ENCODE measurements around the gene BTNL2.
"Not testable (repeated sequence)": the region's sequence is repeated elsewhere in the genome, so short reads cannot be mapped to it uniquely, and the experiment has no call there.

Gene BTNL2

DNA sequence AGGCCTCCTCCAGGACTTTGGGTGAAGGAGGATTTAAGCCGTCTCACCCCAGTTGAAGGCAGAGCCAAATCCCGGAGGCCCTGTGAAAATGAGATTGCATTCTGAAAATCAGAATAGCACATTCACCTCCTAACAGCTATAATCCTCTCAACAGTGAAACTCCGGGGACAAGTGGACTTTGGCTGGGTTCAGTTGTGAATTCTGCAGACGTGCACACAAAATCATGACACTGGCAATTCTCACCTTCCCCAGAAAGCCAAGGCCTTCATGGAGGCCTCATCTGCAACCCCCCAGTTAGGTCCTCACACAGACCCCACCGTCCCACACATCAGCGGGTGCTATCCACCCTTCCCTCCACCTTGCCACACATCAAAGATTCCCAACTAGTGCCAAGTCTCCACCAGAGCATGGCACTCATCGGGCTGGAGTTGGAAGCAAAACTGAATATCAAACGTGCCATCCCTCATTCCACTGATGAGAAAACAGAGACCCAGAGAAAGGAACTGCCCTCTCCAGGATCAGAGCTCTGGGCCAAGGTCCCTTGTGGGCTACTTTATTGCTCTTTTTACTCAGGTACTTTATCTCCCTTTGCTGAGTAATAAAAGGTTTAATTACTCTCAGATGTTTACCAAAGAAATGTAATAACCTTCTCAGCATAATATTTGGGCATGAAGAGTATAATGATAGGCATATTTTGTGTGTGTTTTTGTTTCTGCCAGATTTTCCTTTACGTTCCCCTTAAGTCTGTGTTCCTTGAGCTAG is 4.8 kb upstream of the BTNL2 start:
- no peak for DNase-seq

DNA sequence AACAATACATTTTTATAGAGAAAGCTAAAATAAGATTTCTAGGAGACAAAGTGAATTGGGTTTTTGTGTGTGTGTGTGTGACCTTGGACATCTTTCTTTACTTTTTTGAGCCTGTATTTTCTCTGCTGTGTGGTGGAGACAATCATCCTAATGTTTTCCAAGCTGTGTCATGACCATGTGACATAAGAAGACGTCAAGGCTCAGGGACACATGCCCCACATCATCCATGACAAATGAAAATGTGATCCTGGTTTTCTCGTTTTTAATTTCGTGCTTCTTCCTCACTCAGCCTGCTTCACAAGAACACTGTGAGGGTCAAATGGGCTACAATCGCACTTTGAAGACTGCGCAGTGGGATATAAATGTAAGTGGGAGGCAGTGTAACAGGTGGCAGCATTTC is 3.9 kb upstream of the BTNL2 start:
- no peak for DNase-seq

DNA sequence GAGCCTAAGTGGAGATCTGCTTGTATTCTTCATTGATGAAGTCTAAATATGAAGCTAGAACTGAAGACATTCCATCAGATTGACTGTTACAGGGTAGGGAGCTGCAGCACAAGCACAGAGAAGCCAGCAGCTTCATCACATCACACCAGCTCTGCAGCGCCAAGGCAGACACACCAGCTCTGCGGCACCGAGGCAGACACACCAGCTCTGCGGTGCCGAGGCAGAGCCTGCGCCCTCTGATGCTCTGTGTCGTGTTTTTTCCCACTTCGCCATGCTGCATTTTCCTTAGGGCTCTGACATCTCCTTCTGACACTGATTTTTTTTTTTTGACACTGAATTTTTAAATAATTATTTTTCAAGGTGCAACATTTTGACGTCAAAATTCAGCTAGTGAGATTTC is 784 bp downstream of the BTNL2 start:
- no peak for DNase-seq

DNA sequence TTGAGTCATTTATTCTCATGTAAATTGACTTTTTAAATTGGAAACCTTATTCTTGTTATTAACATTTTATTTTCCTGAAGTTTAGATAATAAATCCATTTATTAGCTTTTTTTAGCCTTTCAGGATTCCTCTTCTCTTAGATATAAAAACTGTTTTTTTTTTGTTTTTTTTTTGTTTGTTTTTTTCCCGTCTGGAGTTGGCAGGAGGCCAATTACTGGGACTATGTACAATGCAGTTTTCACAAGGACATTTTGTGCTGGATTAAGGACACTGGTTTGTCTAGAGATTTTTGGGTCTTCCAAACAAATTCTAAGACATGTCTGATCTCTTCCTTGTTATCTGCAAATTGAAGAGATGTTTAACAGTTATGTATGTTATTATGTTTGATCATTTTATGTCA is 1.3 kb downstream of the BTNL2 start:
- DNase-seq: no peak

DNA sequence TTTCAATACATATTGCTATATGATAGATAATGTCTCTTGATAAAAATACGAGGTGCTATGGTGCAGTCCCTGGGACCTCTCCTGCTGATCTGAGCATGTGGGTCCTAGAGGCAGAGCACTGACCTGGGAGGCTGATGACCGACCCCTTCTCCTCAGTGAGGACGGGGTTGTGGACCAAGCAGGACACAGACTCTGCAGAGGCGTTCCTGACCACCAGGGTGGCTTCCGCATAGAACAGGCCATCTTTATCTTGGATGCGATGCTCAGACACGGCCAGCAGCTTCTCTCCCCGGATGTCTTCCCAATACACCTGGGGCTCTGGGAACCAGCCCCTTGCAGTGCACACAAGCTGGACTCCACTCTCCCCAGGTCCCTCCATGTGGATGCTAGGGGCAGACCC is 4.2 kb downstream of the BTNL2 start:
- DNase-seq: no peak

DNA sequence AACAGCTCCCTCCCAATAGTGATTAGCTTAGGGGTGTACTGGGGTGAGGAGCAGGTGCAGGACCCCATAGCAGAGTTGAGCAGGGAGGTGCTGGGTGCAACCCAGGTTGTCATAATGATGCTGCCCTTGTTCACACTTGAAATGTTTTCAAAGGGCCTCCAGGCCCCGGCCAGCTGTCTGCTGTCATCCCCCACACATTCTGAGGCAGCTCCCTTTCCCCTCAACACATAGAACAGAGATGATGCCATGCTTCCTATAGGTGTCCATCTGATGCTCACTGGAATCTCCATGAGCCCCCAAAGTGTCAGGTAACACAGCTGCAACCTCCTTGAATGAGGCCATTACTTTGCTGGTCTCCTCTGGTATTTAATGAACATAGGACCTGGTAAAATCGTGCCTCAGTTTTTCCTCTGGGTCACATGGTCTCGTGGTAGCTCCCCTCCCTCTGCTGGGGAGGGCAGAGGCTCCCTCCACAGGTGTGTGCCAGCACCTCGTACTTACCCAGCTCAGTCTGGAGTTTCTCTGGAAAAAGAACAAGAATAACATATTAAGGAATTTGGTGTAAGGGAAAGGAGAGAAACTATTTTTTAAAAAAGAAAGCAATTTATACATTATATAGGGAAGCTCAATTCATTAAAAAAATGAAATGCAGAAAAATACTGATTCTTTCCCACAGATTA is 5.6 kb downstream of the BTNL2 start:
- DNase-seq: no peak

DNA sequence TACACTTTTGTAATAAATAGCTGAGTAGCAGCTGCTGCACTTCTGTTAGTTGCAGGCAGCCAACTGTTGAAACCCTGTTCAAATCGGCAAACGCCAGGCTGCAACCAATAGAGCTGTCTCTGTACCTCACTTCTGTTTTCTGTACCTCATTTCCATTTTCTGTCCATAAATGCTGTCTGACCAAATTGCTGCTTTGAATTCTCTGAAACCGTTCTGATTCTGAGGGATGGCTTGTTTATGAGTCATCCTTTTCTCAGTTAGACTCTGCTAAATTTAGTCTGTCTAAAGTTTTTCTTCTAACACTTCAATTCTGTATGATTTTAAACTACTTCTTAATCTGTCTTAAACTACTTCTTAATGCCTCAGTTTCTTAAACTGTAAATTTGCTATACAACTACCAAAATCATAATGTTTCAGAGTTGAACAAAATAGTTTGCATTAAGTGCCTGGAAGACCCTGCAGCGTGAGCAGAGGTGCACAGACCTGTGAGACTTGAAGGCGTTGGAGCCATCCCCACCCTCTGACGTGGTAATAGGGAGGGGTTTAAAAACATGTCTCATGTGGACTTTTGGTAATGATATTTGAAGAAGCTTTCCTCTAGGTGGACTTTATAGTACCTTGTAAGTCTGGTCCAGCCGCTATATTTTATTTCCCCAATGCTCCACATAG is 9.6 kb downstream of the BTNL2 start:
- no peak for DNase-seq

DNA sequence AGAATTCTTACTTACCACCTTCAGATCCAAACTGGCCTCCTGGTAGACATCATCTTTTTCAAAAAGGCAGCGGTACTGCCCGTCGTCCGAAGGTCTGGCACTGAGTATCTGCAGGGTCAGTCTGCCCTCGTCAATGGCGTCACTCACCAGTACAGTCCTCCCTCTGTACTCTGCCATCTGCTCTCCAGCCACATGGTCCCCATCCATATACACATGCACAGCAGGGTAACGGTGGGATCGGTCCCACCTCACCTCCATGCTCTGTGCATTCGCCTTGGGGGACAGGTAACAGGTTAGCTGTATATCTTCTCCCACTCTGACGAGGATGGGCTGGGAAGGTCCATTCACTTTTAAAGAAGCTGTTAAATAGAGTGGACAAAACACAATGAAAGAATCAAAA is 11.0 kb downstream of the BTNL2 start:
- no peak for DNase-seq

DNA sequence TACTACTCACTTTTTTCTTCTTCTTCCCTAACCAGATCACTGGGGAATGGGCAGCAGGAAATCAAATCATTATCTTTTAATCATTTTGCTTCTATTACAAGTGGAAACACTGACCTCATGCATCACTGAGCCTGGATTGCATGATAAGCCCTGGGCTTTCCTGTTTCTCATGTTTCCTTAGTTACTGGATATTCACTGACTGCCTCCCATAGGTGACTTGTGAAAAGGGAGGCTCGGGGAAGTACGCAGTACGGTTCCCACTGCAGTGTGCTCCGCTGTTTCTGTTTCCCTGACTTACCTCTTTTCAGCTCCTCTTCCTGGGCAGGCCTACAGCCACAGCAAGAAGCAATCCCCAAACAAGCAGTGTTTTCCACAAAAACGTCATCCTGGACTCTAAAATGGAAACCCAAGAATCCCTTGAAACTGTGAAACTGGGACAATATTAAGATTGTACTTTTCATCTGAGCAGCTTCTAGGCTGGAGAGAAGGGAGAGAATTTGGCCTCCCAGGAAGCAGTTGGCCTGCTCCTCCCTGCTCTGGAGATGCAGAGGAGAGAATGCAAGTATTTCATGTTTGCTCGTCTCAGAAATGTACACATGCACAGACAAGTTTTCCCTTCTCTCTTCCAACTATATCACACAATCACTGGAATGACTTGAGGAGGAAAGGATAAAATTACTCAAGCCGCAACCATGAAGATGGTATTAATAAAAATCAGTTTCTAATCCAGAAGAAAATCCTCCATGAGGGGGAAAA is 13.1 kb downstream of the BTNL2 start:
- DNase-seq: no peak

DNA sequence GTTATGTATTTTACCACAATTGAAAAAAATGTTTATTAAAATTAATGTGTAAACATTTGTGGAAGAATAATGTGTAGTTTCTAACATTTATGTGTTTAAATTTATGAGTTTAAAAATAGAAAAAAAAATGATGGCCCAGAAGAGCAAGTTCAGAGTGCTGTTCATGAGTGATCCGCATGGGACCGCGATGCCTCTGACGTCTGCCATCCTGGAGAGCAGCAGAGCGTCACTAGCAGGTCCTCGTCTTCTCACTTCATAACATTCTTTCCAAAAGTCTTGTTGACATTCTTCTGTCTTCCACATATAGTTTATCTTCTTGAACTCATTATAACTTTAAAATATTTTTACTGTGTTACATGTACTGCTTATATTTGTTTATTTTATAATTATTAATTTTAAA is 15.5 kb downstream of the BTNL2 start:
- no peak for DNase-seq

DNA sequence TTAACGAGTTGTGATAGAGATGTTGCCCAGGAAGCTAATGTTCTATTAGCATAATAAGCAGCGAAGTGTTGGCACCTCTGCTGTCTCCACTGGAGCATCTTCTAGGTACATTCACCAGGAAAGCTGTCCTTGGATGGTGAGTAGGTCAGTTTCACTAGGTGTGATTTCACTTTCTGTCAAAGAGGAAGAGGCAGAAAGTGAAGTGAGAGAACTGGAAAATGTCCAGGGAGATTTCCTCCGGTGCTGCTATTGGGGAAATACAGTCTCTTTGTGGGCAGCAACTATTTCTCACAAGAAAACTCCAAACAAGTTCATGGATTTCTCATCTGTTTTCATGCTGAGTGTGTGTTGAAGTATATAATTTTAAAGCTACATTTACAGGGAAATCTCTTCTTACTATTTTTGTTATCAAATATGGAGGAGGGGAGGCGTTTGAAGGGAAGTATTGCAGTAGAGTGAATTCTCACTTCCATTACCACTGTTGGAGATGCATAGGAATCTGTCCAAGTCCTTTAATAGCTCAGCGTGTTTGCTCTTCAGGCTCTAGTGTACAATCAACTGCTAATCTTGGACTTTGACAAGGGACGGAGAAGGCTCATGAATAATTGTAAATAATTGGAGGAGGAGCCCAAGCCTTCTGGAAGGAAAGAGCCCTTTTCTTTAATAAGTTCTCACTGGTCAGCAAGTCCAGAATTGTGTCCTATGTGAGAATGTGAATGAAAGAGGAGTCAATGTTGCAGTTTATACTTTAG is 19.2 kb downstream of the BTNL2 start:
- DNase-seq: no peak

DNA sequence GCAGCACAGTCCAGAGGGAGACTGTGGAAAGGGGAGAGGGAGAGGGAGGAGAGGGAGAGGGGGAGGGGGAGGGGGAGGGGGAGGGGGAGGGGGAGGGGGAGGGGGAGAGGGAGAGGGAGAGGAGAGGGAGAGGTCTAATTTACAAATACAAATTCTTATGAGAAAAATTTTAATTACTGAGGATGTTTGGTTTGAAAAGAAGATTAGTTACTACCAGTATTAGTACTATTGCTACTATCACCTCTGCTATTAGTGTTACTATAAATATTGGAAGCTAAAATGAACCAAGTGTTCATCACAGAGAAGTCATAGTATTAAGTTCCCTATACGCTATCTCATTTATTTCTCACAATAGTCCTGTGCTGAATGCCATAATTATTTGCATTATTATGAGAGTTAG is 20.9 kb downstream of the BTNL2 start:
- DNase-seq: no peak

DNA sequence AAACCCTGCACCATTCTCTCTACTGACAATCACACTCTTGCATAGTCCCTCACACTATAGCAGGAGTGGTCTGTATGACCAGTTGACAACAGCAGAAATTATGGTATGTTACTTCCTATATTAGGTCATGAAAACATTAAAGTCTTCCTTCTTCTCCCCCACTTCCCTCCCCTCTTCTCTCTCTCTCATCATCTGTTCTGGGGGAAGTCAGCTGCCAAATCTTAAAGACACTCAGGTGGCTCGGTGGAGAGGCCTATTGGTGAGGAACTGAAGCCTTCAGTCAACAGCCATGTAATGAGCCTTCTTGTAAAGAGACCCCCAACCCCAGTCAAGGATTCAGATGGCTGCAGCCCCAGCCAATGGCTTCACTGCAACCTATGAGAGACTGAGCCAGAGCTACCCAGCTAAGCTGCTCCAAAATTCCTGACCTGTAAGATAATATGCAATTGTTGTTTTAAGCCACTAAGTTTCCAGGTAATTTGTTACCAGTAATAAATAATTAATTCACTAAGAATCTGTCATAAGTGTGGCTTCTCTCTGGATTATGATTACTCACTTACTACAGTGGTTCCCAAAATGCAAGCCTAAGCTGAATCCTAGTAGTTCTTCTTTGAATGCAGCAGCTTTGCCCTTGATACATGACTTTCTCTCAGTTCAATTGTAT is 24.1 kb downstream of the BTNL2 start:
- no peak for DNase-seq

DNA sequence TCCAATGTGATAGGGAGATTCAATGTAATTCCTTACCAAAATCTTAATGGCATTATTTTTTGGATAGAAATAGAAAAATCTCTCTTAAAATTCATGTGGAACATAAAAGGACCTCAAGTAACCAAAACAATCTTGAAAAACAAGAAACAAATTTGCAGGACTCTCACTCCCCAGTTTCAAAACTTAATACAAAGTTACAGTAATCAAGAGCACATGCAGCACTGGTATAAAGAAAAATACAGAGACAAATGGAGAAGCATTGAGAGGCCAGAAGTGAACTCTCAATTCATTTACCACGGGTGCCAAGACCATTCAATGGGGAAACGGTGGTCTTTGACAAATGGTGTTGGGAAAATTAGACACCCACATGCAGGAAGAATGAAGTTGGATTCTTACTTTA is 27.4 kb downstream of the BTNL2 start:
- DNase-seq: no peak

DNA sequence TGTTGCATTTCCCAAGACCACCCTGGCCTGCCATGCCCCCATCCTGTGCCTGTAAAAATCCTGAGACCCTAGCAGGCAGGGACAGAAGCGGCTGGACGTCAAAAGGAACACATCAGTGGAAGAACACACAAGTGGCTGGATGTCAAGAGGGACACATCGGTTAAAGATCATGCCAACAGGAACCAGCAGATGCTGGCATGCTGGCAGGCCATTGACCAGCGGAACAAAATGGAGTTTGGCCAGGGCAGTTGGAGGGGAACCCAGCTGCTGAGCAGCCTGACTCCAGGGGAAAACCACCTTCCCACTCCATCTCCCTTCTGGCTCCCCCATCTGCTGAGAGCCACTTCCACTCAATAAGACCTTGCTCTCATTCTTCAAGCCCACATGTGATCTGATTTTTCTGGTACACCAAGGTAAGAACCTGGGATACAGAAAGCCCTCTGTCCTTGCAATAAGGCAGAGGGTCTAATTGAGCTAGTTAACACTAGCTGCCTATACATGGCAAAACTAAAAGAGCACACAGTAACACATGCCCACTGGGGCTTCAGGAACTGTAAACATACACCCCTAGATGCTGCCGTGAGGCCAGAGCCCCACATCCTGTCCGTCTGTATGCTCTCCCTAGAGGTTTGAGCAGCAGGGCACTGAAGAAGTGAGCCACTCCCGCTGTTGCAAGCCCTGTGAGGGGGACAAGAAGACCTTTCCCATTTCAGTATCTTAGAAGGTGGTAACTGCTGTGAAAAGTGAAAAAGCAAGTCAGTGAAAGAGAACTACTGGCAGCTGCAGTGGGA is 31.0 kb downstream of the BTNL2 start:
- no peak for DNase-seq

DNA sequence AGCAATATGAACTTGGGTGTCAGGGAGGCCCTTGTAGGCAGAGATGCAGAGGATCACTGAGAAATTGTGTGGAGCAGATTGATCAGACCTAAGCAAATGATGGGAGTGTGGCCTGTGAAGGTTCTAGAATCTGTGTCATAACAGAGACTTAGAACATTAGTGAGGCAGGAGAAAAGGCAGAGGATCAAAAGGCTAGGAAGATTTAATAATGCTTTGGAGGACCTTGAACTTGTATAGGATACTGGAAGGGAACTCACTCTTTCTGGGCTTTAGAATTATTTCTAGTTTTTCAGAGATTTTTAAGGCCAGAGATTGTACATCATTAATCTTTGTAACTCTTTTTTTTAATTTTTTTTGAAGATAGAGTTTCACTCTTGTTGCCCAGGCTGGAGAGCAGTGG is 35.2 kb downstream of the BTNL2 start, which contains the start of gene TSBP1:
Gene TSBP1, minus strand, starts transcription at position 101 of the 400 bp plus-strand sequence. CDS start 197 bp downstream, outside the sequence.
- DNase-seq: no peak

DNA sequence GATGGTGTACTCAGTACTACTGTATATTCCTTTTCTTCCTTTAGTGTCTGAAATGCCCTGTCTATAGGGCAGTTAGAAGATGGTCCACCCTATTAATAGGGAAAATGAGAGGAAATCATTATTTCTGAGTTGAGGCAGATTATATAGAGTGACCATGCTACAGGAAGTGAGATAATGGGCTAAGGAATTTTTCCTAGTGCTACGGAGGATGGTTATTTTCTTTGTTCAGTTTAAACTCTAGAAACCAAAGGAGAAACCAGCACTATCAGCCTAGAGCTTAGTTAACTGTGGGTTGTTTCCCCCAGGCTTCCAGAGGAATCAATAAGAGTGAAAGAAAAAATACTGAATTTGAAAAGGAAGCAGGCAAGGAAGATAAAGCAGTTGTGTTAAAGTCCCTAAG is 35.8 kb downstream of the BTNL2 start:
- DNase-seq: no peak

DNA sequence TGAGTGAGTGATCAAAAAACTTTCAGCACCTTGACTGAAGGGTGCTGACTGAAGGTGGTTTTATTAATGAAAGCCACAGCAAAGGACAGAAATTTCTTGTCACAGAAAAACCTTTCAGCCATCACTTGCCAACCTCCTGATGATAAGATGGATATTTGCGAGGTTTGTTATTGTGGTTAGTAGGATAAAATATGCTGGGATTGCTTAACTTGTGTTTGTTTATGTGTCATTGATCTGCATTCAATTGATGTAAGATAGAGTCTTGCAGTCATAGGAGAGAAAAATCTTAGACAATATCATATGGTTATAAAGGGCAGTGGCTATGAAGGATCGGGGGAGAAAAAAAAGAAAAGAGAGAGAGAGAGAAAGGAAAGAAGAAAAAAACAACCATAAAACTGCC is 36.5 kb downstream of the BTNL2 start:
- no peak for DNase-seq

DNA sequence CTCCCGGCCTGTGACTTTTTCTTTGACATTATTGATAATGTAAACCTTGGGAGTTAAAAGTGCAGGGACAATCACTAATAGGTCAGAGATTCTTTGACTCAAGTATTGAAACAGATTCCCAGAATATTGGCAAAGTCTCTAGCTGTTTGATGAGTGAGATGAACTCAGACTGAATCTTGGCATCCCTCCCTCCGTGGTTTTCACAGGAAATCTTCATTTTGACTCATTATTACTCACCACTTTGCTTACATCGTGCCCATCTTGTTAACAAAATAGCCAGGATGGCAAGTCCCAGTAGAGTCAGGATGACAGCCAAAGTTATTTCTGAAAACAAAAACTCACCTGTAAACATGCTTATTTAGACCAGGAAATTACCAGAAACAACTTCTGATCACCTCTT is 37.3 kb downstream of the BTNL2 start:
- no peak for DNase-seq

DNA sequence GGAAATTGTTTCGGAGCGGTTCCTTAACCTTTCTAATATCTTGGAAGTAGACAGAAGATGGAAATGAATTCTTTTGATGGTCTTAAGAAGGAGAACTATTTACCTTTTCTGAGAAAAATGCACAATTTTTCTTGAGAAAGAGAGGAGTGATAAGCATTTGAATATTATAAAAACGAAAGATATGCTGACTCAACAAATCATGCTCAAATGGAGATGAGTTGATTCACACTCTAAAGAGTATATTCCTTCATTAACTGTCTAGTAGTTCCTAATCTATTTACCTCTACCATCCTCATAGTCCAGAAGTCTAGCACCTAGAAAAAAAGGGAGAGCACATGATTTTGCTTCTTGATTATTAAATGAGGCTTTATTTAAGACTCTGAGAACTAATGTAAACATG is 39.3 kb downstream of the BTNL2 start:
- DNase-seq: no peak

DNA sequence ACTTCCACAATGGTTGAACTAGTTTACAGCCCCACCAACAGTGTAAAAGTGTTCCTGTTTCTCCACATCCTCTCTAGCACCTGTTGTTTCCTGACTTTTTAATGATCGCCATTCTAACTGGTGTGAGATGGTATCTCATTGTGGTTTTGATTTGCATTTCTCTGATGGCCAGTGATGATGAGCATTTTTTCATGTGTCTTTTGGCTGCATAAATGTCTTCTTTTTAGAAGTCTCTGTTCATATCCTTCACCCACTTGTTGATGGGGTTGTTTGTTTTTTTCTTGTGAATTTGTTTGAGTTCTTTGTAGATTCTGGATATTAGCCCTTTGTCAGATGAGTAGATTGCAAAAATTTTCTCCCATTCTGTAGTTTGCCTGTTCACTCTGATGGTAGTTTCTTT is 47.8 kb downstream of the BTNL2 start:
- not testable (repeated sequence) for DNase-seq

Data from activated CD4-positive, CD25-positive, alpha-beta regulatory T cell treated with anti-CD3 and anti-CD28 coated beads, Interleukin-2, amount 50 U/mL, for 72 hours (primary cell).